ENCODE results near the gene STAG2.

Gene STAG2

DNA sequence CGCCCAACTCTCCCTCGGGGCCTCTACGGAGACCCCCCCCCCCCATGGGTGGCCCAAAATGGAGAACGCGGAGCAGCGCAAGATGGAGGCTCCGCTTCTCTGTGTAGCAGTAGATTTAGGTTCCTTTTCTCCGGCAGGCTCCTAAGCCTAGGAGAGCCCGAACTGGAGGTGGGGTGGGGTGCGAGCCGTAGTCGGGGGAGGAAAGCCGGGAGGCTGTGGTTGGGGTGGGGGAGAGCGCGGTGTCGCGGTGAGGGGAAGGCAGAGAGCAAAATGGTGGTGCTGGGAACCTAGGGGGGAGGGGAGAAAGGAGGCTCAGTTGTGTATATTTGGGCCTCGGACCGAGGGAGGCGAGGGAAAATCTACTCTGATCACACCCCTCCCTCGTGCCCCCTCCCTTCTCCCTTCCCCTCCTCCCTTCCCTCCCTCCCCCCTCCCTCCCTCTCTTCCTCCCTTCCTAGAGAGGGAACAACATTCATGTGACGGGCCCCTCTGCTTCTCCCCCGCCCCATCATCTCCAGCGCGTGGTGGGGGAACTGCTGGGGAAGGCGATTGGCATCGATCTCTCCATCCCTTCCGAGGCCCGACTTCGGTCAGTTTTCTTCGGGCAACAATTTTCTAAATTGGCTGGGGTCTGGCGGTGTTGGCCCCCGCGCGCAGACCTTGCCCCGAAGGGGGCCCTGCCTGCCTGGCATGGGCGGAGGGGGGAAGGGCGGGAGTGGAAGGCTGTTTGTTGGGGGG is at the start of gene STAG2 (continued):
- TF ChIP-seq KLF9 (tag by site-specific recombination; IDR thresholded peaks at IDR 0.05; ENCODE audit: low read depth) (peak; percentile 13), ZNF174 (tag by site-specific recombination; IDR thresholded peaks at IDR 0.05) (no peak), ZNF423 (tag by site-specific recombination; IDR thresholded peaks at IDR 0.05) (peak; percentile 68), ZNF416 (tag by site-specific recombination; IDR thresholded peaks at IDR 0.05) (no peak), ZNF76 (tag by site-specific recombination; IDR thresholded peaks at IDR 0.05; ENCODE audit: borderline replicate concordance, low read depth) (peak; percentile 55; the same call in 1 of the 2 replicates), KLF1 (tag by site-specific recombination; IDR thresholded peaks at IDR 0.05) (0 out of 2 replicates have a peak, but pooled peaks have one; percentile 40), SALL2 (tag by site-specific recombination; IDR thresholded peaks at IDR 0.05; ENCODE audit: borderline replicate concordance) (no peak), KLF10 (tag by site-specific recombination; IDR thresholded peaks at IDR 0.05) (peak; percentile 54), ZNF335 (tag by site-specific recombination; conservative IDR thresholded peaks at IDR 0.05) (peak; percentile 49; the same call in 1 of the 2 replicates), ZNF121 (tag by site-specific recombination; IDR thresholded peaks at IDR 0.05) (peak; percentile 87), GLIS1 (tag by site-specific recombination; IDR thresholded peaks at IDR 0.05) (peak; percentile 63), ZNF48 (tag by site-specific recombination; IDR thresholded peaks at IDR 0.05) (no peak), OVOL3 (tag by site-specific recombination; IDR thresholded peaks at IDR 0.05) (0 out of 2 replicates have a peak, but pooled peaks have one; percentile 38), ZSCAN30 (tag by site-specific recombination; IDR thresholded peaks at IDR 0.05) (peak; percentile 72), ZNF202 (tag by site-specific recombination; IDR thresholded peaks at IDR 0.05; ENCODE audit: borderline replicate concordance) (no peak), ZNF549 (tag by site-specific recombination; IDR thresholded peaks at IDR 0.05) (no peak), ZNF37A (tag by site-specific recombination; IDR thresholded peaks at IDR 0.05) (no peak), ZFP3 (tag by site-specific recombination; IDR thresholded peaks at IDR 0.05; ENCODE audit: low read depth) (no peak), ZNF138 (tag by site-specific recombination; IDR thresholded peaks at IDR 0.05; ENCODE audit: borderline replicate concordance) (no peak), ZNF112 (tag by site-specific recombination; IDR thresholded peaks at IDR 0.05) (no peak), ZNF768 (tag by site-specific recombination; IDR thresholded peaks at IDR 0.05) (no peak), YY1 (tag by site-specific recombination; IDR thresholded peaks at IDR 0.05) (peak; percentile 89), ZNF585B (tag by site-specific recombination; IDR thresholded peaks at IDR 0.05) (no peak), ZNF629 (tag by site-specific recombination; IDR thresholded peaks at IDR 0.05) (peak; percentile 49), ZBTB17 (tag by site-specific recombination; IDR thresholded peaks at IDR 0.05) (peak; percentile 71)
- TF ChIP-seq, protein P1, sequence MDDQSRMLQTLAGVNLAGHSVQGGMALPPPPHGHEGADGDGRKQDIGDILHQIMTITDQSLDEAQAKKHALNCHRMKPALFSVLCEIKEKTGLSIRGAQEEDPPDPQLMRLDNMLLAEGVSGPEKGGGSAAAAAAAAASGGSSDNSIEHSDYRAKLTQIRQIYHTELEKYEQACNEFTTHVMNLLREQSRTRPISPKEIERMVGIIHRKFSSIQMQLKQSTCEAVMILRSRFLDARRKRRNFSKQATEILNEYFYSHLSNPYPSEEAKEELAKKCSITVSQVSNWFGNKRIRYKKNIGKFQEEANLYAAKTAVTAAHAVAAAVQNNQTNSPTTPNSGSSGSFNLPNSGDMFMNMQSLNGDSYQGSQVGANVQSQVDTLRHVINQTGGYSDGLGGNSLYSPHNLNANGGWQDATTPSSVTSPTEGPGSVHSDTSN (CRISPR knock-in tag; IDR thresholded peaks at IDR 0.05): no peak
- TF ChIP-seq, protein P2, sequence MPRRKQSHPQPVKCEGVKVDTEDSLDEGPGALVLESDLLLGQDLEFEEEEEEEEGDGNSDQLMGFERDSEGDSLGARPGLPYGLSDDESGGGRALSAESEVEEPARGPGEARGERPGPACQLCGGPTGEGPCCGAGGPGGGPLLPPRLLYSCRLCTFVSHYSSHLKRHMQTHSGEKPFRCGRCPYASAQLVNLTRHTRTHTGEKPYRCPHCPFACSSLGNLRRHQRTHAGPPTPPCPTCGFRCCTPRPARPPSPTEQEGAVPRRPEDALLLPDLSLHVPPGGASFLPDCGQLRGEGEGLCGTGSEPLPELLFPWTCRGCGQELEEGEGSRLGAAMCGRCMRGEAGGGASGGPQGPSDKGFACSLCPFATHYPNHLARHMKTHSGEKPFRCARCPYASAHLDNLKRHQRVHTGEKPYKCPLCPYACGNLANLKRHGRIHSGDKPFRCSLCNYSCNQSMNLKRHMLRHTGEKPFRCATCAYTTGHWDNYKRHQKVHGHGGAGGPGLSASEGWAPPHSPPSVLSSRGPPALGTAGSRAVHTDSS (tag by site-specific recombination; IDR thresholded peaks at IDR 0.05): no peak
- TF ChIP-seq, protein P3, sequence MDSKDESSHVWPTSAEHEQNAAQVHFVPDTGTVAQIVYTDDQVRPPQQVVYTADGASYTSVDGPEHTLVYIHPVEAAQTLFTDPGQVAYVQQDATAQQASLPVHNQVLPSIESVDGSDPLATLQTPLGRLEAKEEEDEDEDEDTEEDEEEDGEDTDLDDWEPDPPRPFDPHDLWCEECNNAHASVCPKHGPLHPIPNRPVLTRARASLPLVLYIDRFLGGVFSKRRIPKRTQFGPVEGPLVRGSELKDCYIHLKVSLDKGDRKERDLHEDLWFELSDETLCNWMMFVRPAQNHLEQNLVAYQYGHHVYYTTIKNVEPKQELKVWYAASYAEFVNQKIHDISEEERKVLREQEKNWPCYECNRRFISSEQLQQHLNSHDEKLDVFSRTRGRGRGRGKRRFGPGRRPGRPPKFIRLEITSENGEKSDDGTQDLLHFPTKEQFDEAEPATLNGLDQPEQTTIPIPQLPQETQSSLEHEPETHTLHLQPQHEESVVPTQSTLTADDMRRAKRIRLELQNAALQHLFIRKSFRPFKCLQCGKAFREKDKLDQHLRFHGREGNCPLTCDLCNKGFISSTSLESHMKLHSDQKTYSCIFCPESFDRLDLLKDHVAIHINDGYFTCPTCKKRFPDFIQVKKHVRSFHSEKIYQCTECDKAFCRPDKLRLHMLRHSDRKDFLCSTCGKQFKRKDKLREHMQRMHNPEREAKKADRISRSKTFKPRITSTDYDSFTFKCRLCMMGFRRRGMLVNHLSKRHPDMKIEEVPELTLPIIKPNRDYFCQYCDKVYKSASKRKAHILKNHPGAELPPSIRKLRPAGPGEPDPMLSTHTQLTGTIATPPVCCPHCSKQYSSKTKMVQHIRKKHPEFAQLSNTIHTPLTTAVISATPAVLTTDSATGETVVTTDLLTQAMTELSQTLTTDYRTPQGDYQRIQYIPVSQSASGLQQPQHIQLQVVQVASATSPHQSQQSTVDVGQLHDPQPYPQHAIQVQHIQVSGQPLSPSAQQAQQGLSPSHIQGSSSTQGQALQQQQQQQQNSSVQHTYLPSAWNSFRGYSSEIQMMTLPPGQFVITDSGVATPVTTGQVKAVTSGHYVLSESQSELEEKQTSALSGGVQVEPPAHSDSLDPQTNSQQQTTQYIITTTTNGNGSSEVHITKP (tag by site-specific recombination; IDR thresholded peaks at IDR 0.05): peak; percentile 52; the same call in 1 of the 2 replicates
- TF ChIP-seq, protein P4, sequence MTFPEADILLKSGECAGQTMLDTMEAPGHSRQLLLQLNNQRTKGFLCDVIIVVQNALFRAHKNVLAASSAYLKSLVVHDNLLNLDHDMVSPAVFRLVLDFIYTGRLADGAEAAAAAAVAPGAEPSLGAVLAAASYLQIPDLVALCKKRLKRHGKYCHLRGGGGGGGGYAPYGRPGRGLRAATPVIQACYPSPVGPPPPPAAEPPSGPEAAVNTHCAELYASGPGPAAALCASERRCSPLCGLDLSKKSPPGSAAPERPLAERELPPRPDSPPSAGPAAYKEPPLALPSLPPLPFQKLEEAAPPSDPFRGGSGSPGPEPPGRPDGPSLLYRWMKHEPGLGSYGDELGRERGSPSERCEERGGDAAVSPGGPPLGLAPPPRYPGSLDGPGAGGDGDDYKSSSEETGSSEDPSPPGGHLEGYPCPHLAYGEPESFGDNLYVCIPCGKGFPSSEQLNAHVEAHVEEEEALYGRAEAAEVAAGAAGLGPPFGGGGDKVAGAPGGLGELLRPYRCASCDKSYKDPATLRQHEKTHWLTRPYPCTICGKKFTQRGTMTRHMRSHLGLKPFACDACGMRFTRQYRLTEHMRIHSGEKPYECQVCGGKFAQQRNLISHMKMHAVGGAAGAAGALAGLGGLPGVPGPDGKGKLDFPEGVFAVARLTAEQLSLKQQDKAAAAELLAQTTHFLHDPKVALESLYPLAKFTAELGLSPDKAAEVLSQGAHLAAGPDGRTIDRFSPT (tag by site-specific recombination; IDR thresholded peaks at IDR 0.05): peak; percentile 93
- TF ChIP-seq, protein P5, sequence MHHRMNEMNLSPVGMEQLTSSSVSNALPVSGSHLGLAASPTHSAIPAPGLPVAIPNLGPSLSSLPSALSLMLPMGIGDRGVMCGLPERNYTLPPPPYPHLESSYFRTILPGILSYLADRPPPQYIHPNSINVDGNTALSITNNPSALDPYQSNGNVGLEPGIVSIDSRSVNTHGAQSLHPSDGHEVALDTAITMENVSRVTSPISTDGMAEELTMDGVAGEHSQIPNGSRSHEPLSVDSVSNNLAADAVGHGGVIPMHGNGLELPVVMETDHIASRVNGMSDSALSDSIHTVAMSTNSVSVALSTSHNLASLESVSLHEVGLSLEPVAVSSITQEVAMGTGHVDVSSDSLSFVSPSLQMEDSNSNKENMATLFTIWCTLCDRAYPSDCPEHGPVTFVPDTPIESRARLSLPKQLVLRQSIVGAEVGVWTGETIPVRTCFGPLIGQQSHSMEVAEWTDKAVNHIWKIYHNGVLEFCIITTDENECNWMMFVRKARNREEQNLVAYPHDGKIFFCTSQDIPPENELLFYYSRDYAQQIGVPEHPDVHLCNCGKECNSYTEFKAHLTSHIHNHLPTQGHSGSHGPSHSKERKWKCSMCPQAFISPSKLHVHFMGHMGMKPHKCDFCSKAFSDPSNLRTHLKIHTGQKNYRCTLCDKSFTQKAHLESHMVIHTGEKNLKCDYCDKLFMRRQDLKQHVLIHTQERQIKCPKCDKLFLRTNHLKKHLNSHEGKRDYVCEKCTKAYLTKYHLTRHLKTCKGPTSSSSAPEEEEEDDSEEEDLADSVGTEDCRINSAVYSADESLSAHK (tag by site-specific recombination; IDR thresholded peaks at IDR 0.05): no peak; the same call in 1 of the 2 replicates

All from HEK293 (cell line).